PC-9 (cell line): ENCODE data around the gene ANKRD35.

Experiments used
- EZH2 ChIP-seq: fragments of 200-600 bp; sonication (generic); IDR thresholded peaks from 2 replicates; pipeline ENCODE4 v1.8.0; 2017; ENCODE audit warnings: antibody characterized with exemption, low read depth
- TF ChIP-seq, protein P1 (sequence below): fragments of 200-600 bp; sonication (generic); conservative IDR thresholded peaks from 2 replicates; pipeline ENCODE4 v1.6.1; 2017; ENCODE audit warnings: mixed run types, antibody characterized with exemption, mild to moderate bottlenecking, moderate library complexity

DNA sequence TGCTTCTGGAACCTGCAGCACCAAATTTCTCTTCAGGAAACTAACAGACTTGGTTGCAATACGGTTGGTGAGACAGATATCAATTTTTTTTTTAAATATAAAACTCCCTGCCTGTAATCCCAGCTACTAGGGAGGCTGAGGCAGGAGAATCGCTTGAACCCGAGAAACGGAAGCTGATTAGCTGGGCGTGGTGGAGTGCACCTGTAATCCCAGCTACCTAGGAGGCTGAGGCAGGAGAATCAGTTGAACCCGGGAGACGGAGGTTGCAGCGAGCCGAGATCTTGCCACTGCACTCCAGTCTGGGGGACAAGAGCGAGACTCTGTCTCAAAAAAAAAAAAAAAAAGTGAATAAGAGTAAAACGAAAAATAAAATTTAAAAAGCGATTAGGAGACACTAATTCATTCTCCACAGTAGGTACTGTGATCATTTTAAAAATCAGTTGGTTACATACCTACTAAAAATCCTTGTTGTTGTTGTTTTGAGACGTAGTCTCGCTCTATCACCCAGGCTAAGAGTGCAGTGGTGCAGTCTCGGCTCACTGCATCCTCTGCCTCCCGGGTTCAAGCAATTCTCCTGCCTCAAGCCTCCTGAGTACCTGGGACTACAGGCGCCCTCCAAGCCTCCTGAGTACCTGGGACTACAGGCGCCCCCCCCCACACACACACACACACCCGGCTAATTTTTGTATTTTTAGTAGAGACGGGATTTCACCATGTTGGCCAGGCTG lies 42.4 kb upstream of the ANKRD35 start:
- no peak for TF ChIP-seq EZH2
- TF ChIP-seq, protein P1, sequence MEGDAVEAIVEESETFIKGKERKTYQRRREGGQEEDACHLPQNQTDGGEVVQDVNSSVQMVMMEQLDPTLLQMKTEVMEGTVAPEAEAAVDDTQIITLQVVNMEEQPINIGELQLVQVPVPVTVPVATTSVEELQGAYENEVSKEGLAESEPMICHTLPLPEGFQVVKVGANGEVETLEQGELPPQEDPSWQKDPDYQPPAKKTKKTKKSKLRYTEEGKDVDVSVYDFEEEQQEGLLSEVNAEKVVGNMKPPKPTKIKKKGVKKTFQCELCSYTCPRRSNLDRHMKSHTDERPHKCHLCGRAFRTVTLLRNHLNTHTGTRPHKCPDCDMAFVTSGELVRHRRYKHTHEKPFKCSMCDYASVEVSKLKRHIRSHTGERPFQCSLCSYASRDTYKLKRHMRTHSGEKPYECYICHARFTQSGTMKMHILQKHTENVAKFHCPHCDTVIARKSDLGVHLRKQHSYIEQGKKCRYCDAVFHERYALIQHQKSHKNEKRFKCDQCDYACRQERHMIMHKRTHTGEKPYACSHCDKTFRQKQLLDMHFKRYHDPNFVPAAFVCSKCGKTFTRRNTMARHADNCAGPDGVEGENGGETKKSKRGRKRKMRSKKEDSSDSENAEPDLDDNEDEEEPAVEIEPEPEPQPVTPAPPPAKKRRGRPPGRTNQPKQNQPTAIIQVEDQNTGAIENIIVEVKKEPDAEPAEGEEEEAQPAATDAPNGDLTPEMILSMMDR = no peak
